H9 (cell line): ENCODE results near the gene MYO5B. TPM values are rescaled to one million over a fixed set of nuclear protein-coding genes. Genes with fewer than 3 reads are reported as not detected.

Source experiments
- DNase-seq: peaks from one replicate; pipeline ENCODE4 v3.0.0-alpha.2; 2017
- H2AFZ ChIP-seq: one replicate; pipeline ENCODE4 v1.6.1; 2013; ENCODE audit warnings: mild to moderate bottlenecking, low read length, control low read depth, moderate library complexity
- H2AK5ac ChIP-seq: 2 replicates; pipeline ENCODE4 v1.6.1; 2013; ENCODE audit warnings: low read length, control low read depth, mixed read lengths; ENCODE audit not compliant: insufficient read length
- H2BK120ac ChIP-seq: one replicate; pipeline ENCODE4 v1.6.1; 2013; ENCODE audit warnings: low read depth, mild to moderate bottlenecking, low read length, control low read depth, inconsistent platforms; ENCODE audit not compliant: poor library complexity, severe bottlenecking
- H2BK12ac ChIP-seq: 2 replicates; pipeline ENCODE4 v1.6.1; 2013; ENCODE audit warnings: low read length, control low read depth, mixed read lengths, low read depth; ENCODE audit not compliant: insufficient read length
- H2BK15ac ChIP-seq: 2 replicates; pipeline ENCODE4 v1.6.1; 2013; ENCODE audit warnings: low read depth, low read length, control low read depth
- H2BK20ac ChIP-seq: one replicate; pipeline ENCODE4 v1.6.1; 2013; ENCODE audit warnings: low read depth, mild to moderate bottlenecking, low read length, control low read depth, inconsistent platforms; ENCODE audit not compliant: poor library complexity, severe bottlenecking
- H2BK5ac ChIP-seq: 2 replicates; pipeline ENCODE4 v1.6.1; 2013; ENCODE audit warnings: low read length, control low read depth, mixed read lengths; ENCODE audit not compliant: insufficient read length
- H3K14ac ChIP-seq: 2 replicates; pipeline ENCODE4 v1.6.1; 2013; ENCODE audit warnings: low read length, control low read depth; ENCODE audit not compliant: insufficient read depth
- H3K18ac ChIP-seq: 2 replicates; pipeline ENCODE4 v1.6.1; 2013; ENCODE audit warnings: low read depth, mild to moderate bottlenecking, mixed read lengths, low read length, control low read depth; ENCODE audit not compliant: insufficient read length
- H3K23ac ChIP-seq: 2 replicates; pipeline ENCODE4 v1.6.1; 2013; ENCODE audit warnings: low read length, control low read depth, mixed read lengths, low read depth; ENCODE audit not compliant: insufficient read length
- H3K23me2 ChIP-seq: 2 replicates; pipeline ENCODE4 v1.6.1; 2013; ENCODE audit warnings: low read depth, mild to moderate bottlenecking, mixed read lengths, low read length, control low read depth; ENCODE audit not compliant: insufficient read length, poor library complexity, severe bottlenecking
- H3K27ac ChIP-seq: 2 replicates; pipeline ENCODE4 v1.5.1; 2013; ENCODE audit warnings: low read length, control low read depth, mixed read lengths, low read depth; ENCODE audit not compliant: insufficient read length
- H3K27me3 ChIP-seq: 2 replicates; pipeline ENCODE4 v1.6.1; 2013; ENCODE audit warnings: low read length, control low read depth, inconsistent platforms; ENCODE audit not compliant: insufficient read depth
- H3K4ac ChIP-seq: 2 replicates; pipeline ENCODE4 v1.6.1; 2013; ENCODE audit warnings: low read depth, mild to moderate bottlenecking, control low read depth, inconsistent platforms, low read length, moderate library complexity
- H3K4me1 ChIP-seq: 2 replicates; pipeline ENCODE4 v1.6.1; 2013; ENCODE audit warnings: low read length, control low read depth, inconsistent platforms; ENCODE audit not compliant: insufficient read depth
- H3K4me2 ChIP-seq: 2 replicates; pipeline ENCODE4 v1.6.1; 2013; ENCODE audit warnings: low read length, control low read depth, mixed read lengths; ENCODE audit not compliant: insufficient read length, insufficient read depth
- H3K56ac ChIP-seq: 2 replicates; pipeline ENCODE4 v1.6.1; 2013; ENCODE audit warnings: low read depth, mild to moderate bottlenecking, mixed read lengths, low read length, control low read depth; ENCODE audit not compliant: insufficient read length
- H3K79me1 ChIP-seq: 2 replicates; pipeline ENCODE4 v1.6.1; 2013; ENCODE audit warnings: low read depth, mild to moderate bottlenecking, moderate library complexity, low read length, control low read depth, inconsistent platforms; ENCODE audit not compliant: insufficient read depth, poor library complexity, severe bottlenecking
- H3K79me2 ChIP-seq: 2 replicates; pipeline ENCODE4 v1.6.1; 2013; ENCODE audit warnings: low read length, control low read depth, inconsistent platforms; ENCODE audit not compliant: insufficient read depth
- H3K9ac ChIP-seq: 2 replicates; pipeline ENCODE4 v1.6.1; 2013; ENCODE audit warnings: low read length, control low read depth, mixed read lengths; ENCODE audit not compliant: insufficient read length; ENCODE audit errors: extremely low read depth
- H3K9me3 ChIP-seq: one replicate; pipeline ENCODE4 v1.6.1; 2013; ENCODE audit warnings: low read depth, low read length, inconsistent platforms; ENCODE audit not compliant: control insufficient read depth
- H3T11ph ChIP-seq: one replicate; pipeline ENCODE4 v1.6.1; 2013; ENCODE audit warnings: mild to moderate bottlenecking, low read length, control low read depth, inconsistent platforms
- H4K20me1 ChIP-seq: one replicate; pipeline ENCODE4 v1.6.1; 2013; ENCODE audit not compliant: control insufficient read depth, insufficient read length, insufficient read depth
- H4K5ac ChIP-seq: 2 replicates; pipeline ENCODE4 v1.6.1; 2013; ENCODE audit warnings: low read depth, mild to moderate bottlenecking, mixed read lengths, low read length, control low read depth; ENCODE audit not compliant: insufficient read length
- H4K8ac ChIP-seq: replicated peaks from 2 replicates; pipeline ENCODE4 v1.6.1; 2013; ENCODE audit warnings: low read length, control low read depth, mixed read lengths, low read depth; ENCODE audit not compliant: insufficient read length
- H4K91ac ChIP-seq: 2 replicates; pipeline ENCODE4 v1.6.1; 2013; ENCODE audit warnings: low read depth, mild to moderate bottlenecking, moderate library complexity, mixed read lengths, low read length, control low read depth; ENCODE audit not compliant: insufficient read length
- H3K27ac Mint-ChIP-seq, 3 experiments: 2 replicates in 2 of 3; 3 replicates in 1 of 3; pipeline ENCODE4 v1.8.0; 2020 to 2021; ENCODE audit warnings: mixed read lengths in 3 of 3, mild to moderate bottlenecking in 1 of 3, moderate library complexity in 1 of 3
- H3K27me3 Mint-ChIP-seq: 2 replicates; pipeline ENCODE4 v1.8.0; 2021; ENCODE audit warnings: low read depth, mild to moderate bottlenecking, moderate library complexity, mixed read lengths
- H3K36me3 Mint-ChIP-seq, 3 experiments: 2 replicates in 2 of 3; 3 replicates in 1 of 3; pipeline ENCODE4 v1.8.0; 2020 to 2021; ENCODE audit warnings: low read depth in 3 of 3, mixed read lengths in 3 of 3; ENCODE audit not compliant: insufficient read depth in 1 of 3
- H3K4me1 Mint-ChIP-seq, 2 experiments: 2 replicates each; pipeline ENCODE4 v1.8.0; 2020; ENCODE audit warnings: mixed read lengths in 2 of 2
- H3K4me3 Mint-ChIP-seq, 2 experiments: 2 replicates in 1 of 2; 3 replicates in 1 of 2; pipeline ENCODE4 v1.8.0; 2020 to 2021; ENCODE audit warnings: mild to moderate bottlenecking in 2 of 2, mixed read lengths in 2 of 2, moderate library complexity in 1 of 2
- H3K9me3 Mint-ChIP-seq, 2 experiments: 2 replicates in 1 of 2; 3 replicates in 1 of 2; pipeline ENCODE4 v1.8.0; 2020; ENCODE audit warnings: mild to moderate bottlenecking in 2 of 2, mixed read lengths in 2 of 2, moderate library complexity in 1 of 2
- CTCF ChIP-seq: fragments of 200-600 bp; sonication (generic); conservative IDR thresholded peaks from 3 replicates; pipeline ENCODE4 v1.8.0; 2021; ENCODE audit warnings: antibody characterized with exemption, mild to moderate bottlenecking
- WGBS: extraction: QIAGEN DNeasy Blood & Tissue Kit; methylation state at CpG from one replicate; pipeline ENCODE4 v1.1.7; 2013; ENCODE audit warnings: missing lambda C conversion rate, low lambda C conversion rate, mixed read lengths; ENCODE audit not compliant: insufficient read length; ENCODE audit errors: extremely low coverage; 5-methylcytosine and 5-hydroxymethylcytosine counted together
- total RNA-seq: library from RNA; stranded (reverse); gene quantifications from 2 replicates; pipeline ENCODE4 v1.2.1, GENCODE V29; 2021

Gene MYO5B
- total RNA-seq, 1 experiment from 2014 or later = 9.3 TPM

GRCh38 chr18:50114448-50114847, 80.5 kb downstream of the MYO5B start:
- H3K14ac ChIP-seq = no peak overlapping the region
- H2AFZ ChIP-seq = no peak overlapping the region
- H3K4me2 ChIP-seq = no peak overlapping the region
- Mint-ChIP-seq H3K36me3 (no peaks in the 10 kb centered on the region), H3K27ac (no peak overlapping the region), H3K9me3 (no peaks in the 10 kb centered on the region), H3K27me3 (no peaks in the 10 kb centered on the region), H3K4me3 (no peak overlapping the region), H3K4me1 (peaks cover 15 to 22% of the 10 kb centered on the region in 2 experiments)
- H3K4ac ChIP-seq = no peak overlapping the region
- H3K56ac ChIP-seq = no peak overlapping the region
- no peaks in the 10 kb centered on the region for H3K27me3 ChIP-seq
- no peak overlapping the region for H4K8ac ChIP-seq
- no peak overlapping the region for H3K23ac ChIP-seq
- no peak for DNase-seq
- WGBS = no CpG with 5 or more reads among the region's 6 CpGs
- no peak overlapping the region for H2BK15ac ChIP-seq
- H4K5ac ChIP-seq = no peak overlapping the region
- H2BK12ac ChIP-seq = no peak overlapping the region
- H3K79me2 ChIP-seq = no peaks in the 10 kb centered on the region
- no peak overlapping the region for H4K91ac ChIP-seq
- H4K20me1 ChIP-seq = no peaks in the 10 kb centered on the region
- H3K23me2 ChIP-seq = no peaks in the 10 kb centered on the region
- H3K18ac ChIP-seq = no peak overlapping the region
- no peak overlapping the region for H3T11ph ChIP-seq
- H2BK20ac ChIP-seq = no peak overlapping the region
- H3K27ac ChIP-seq = no peak overlapping the region
- H3K4me1 ChIP-seq = no peaks in the 10 kb centered on the region
- H2BK120ac ChIP-seq = no peak overlapping the region
- no peak overlapping the region for H2BK5ac ChIP-seq
- no peak for TF ChIP-seq CTCF
- H3K9me3 ChIP-seq = no peaks in the 10 kb centered on the region
- no peaks in the 10 kb centered on the region for H3K79me1 ChIP-seq
- no peak overlapping the region for H3K9ac ChIP-seq
- H2AK5ac ChIP-seq = no peak overlapping the region
